DMS153 treated with DMSO at 0.1 percent for 48 hours (cell line): Measurements from ENCODE around the gene ATP6V1G1.
"Not testable (repeated sequence)": the region's sequence is repeated elsewhere in the genome, so short reads cannot be mapped to it uniquely, and the experiment has no call there.

Experiments
- DNase-seq: peaks from one replicate; lab custom pipeline; 2025; ENCODE audit not compliant: unreplicated experiment; lab: John Stamatoyannopoulos, UW

Gene ATP6V1G1

DNA sequence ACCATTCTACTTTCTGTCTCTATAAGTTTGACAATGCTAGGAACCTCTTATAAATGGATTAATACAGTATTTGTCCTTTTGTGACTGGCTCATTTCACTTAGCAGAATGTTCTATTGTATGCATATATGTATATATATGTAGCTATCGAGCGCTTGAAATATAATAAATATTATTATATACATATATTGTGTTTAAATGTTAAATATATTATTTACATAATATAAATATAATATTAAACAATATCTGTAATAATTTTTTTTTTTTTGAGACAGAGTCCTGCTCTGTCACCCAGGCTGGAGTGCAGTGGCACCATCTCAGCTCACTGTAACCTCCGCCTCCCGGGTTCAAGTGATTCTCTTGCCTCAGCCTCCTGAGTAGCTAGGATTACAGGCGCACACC is 9.4 kb upstream of the ATP6V1G1 start:
- DNase-seq = not testable (repeated sequence)

DNA sequence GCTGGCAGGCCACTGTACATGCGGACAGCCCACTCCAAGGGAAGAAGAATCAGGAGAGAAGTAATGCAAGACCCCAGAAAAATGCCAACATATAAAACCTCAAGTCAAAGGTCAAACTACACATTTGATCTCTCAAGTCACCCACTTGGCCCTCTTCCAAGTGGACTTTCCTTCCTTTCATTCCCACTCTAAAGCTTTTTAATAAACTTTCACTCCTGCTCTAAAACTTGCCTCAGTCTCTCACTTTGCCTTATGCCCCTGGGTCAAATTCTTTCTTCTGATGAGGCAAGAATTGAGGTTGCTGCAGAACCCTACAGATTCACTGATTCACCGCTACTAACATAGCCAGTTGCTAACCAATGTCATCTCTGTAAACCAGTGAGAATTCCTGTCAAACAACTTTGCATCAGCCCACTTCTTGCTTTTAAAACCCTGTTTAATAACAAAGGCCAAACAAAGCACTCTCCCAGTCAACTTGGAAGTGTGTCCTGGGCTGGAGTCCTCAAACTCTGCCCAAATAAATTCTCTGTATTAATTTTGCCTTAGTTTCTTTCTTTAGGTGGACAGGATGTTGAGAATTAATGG is 6.9 kb upstream of the ATP6V1G1 start:
- no peak for DNase-seq

DNA sequence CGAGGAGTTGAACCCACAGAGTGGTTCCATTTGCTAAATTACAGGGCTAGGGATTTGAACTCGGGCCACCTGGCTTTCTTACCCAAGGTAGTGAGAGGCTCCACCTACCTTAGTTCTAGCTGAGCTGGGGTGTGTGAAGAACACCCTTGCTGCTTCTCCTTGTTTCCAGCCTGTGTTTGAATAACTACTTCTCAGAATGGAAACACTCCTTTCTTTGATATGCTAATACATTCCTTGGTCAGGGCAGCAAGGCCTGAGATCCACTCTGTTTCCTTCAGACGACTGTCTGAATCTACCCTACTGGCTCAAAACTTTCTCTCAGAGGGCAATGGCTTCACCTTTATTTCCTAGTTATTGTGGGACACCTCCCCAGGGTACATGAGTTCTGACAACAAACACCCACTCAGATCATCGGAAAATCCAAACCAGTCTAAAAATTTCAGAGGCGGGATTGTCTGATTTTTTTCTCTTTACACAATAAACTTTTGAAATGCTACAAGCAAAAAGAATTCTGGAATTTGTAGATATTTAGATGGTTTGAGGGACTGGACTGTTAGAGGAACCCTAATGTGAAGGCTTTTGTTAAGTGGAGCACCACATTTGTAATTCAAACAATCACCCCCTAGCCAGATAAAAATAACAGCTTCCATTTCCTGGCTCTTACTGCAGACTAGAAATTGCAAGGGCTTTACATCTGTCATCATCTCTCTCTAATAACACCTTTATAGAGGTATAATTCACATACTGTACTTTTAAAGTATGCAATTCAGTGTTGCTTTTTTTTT is 4.0 kb upstream of the ATP6V1G1 start:
- no peak for DNase-seq

DNA sequence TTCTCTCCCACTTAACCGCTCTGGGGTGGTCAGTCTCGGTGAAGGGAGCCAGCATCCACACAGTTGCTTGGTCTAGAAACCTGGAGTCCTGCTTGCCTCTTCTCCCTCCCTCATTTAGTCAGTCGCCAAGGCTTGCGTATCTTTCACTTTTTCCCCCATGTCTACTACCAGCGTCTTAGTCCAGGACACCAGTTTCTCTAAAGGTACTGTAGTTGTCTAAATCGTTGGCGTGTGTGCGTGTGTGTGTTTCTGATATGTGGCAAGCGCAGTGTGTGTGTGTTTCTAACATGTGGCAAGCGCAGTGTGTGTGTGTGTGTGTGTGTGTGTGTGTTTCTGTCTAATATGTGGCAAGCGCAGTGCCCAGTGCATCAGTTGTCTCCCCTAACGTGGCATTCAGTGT is 641 bp downstream of the ATP6V1G1 start:
- no peak for DNase-seq

GRCh38 chr9:114588651-114589526 is 1.3 kb downstream of the ATP6V1G1 start:
- DNase-seq = no peak

DNA sequence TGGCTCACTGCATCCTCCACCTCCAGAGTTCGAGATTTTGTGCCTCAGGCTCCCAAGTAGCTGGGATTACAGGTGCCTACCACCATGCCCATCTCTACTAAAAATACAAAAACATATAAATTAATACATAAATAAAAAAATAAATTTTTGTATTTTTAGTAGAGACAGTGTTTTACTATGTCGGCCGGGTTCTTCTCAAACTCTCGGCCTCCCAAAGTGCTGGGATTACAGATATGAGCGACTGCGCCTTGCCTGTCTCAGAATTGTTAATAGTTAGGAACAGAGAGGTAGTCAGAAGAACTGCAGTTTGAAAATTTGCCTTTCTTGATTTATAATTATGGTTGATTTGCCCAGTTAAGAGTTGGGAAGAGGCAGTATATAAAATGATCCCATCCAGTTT is 2.8 kb downstream of the ATP6V1G1 start:
- no peak for DNase-seq

DNA sequence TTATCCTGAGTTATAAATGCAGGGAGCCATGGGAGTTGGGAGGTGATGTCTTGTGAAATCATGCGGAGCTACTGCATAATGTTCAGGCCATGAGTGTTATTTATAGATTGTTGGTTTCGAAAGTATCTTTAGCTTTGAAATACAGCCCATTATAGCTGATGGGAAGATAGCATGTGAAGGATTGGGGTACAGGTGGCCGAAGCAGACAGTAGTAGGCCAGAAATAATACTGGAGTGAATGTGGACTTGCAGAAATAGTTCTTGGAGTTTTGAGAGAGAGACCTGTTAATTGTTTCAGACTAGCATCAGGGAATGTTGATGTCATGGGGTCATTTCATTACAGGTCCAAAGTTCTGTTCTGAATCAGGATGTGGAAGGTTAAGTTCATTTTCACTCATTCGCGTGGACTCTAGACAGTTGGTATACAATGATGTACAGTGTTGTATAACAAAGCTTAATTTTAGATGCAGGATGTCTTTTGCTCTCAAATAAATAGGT is 3.8 kb downstream of the ATP6V1G1 start:
- no peak for DNase-seq

DNA sequence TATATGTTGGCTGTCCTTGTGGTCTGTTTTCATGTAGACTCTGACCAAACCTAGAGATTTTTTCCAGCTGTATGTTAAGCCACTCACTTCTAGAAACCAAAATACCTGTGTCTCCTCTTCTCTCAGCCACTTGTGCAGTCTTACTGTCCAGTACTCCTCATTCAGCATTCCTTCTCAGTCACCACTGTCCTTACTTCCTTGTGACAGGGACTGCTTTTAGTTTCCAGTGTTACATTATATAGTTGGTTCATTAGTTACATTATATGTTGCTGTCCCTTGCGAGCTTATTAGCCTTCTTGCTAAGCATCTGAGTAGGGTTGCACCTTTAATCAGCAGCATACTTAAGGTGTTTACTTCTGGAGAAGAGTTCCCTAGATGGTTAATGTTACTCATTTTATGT is 4.3 kb downstream of the ATP6V1G1 start:
- DNase-seq = no peak

DNA sequence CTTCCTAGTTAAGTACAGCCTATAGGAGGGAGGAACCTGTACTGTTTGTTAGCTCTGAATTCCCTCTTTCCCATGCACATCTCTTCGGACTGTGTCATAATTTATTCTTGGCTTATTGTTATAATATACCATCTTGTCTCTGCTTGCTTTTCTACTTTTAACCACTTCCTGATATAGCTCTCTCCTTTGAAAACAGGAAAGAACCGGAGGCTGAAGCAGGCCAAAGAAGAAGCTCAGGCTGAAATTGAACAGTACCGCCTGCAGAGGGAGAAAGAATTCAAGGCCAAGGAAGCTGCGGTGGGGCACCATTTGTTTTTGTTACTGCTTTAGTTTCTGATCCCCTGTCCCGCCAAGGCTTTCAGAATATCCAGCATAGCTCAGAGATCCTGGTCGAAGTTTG is 4.8 kb downstream of the ATP6V1G1 start:
- DNase-seq = no peak

- no peak for DNase-seq
Measured at GRCh38 chr9:114594136-114594535, 6.6 kb downstream of the ATP6V1G1 start.

DNA sequence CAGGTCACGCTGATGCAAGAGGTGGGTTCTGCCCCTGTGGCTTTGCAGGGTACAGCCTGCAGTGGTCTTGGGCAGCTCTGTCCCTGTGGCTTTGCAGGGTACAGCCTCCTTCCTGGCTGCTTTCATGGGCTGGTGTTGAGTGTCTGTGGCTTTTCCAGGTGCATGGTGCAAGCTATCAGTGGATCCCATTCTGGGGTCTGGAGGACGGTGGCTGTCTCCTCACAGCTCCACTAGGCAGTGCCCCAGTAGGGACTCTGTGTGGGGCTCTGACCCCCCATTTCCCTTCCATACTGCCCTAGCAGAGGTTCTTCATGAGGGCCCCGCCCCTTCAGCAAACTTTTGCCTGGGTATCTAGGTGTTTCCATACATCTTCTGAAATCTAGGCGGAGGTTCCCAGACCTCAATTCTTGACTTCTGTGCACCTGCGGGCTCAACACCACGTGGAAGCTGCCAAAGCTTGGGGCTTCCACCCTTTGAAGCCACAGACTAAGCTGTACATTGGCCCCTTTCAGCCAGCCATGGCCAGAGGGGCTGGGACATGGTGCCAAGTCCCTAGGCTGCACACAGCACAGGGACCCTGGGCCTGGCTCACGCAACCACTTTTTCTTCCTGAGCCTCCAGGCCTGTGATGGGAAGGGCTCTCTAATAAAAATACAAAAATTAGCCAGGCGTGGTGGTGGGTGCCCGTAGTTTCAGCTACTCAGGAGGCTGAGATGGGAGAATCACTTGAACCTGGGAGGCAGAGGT is 13.1 kb downstream of the ATP6V1G1 start:
- DNase-seq = not testable (repeated sequence)

- DNase-seq = not testable (repeated sequence)
Measured at GRCh38 chr9:114601787-114602186, 14.2 kb downstream of the ATP6V1G1 start.

GRCh38 chr9:114602620-114603019 is 15.1 kb downstream of the ATP6V1G1 start:
- DNase-seq = no peak

GRCh38 chr9:114603248-114603647 is 15.7 kb downstream of the ATP6V1G1 start:
- no peak for DNase-seq

- no peak for DNase-seq
Measured at GRCh38 chr9:114604989-114605388, 17.4 kb downstream of the ATP6V1G1 start.

- no peak for DNase-seq
Measured at GRCh38 chr9:114606068-114606467, 18.5 kb downstream of the ATP6V1G1 start.

- no peak for DNase-seq
Measured at GRCh38 chr9:114606597-114607207, 19.1 kb downstream of the ATP6V1G1 start.

DNA sequence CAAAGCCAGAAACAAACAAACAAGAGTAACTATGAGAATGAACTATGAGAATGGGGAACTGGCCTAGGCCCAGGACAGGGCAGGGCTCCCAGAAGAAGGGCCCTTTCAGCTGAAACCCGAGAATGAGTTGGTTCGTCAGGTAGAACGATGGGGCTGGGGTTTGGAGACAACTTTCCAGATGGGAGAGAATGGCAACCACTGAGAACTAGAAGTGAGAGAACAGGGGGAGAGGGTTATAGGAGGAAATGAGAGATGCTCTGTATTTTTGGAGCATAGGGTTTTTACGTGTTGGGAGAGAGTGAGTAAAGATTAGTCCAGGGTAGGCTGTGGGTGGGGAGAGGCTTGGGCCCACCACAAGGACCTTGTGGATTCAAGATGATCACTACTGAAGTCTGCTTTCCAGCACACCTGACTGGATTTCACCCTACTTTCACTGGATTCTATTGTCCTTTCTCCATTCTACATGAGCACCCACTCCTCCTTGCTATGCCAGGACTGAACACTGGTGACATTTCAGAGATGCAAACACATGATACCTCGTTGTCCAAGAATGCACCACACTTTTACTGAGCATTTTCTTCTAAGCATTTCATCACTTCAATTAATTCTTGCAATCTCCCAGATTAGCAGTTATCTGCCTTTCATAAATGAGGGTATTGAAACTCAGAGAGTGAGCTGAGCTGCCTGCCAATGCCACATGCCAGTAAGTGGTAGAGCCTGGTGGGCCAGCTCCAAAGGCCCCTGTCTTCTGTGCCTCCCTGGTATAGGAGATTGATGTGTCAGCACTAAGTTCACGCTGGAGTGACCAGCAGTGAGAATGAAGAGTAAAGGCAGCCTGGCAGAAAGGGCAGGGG is 20.3 kb downstream of the ATP6V1G1 start:
- DNase-seq = no peak

DNA sequence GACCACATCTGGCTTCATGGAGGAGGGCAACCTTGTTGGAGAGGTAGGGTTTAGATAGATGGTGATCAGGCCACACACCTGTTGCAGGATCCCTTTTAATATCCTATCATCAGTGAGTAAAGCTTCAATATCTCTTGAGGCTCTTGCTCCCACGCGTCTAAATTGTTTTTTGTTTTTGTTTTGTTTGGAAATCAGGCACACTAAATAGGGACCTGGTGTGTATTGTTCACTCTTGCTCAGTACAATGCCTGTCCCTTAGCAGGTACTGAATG is 20.9 kb downstream of the ATP6V1G1 start:
- no peak for DNase-seq
